ENCODE measurements around the gene TUBB2B.
"Not testable (repeated sequence)": the region's sequence is repeated elsewhere in the genome, so short reads cannot be mapped to it uniquely, and the experiment has no call there.

Gene TUBB2B

DNA sequence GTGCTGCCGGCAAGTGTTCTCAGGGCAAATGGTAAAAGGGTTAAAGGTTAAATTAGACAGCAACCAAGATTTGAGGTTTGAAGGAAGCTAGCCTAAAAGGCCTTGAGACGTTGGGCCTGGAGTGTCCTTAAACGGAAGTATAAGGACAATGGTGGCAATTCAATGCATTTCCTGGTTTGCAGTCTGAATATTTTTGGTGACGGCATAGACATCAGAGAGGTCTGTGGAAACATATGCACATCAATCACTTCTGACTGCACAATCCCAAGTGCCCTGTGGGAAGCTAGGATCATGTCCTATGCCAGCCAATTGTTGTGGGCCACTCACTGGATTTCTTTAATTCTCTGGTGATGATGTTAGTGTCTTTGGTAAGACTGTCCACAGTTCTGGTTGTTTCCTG lies 44.4 kb downstream of the TUBB2B start:
- no peak for FAIRE-seq

DNA sequence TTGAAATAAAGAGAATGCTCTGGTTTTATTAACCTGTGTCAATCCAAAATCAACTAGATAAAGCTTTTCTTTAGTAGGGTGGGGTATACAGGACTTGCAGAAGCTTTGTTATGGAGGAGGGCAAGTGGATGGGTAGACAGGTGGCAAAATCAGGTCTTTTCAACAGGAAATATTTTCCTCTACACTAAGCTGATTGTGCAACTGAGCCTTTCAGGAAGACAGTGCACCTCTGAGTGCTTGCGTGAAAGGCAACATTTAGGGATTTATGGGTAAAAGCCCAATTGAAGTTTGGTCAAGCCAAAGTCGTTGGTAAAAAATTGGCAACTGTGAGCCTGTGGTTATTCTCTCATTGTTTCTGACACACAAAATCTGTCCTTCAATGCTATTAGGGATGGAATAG lies 46.3 kb downstream of the TUBB2B start:
- no peak for FAIRE-seq

DNA sequence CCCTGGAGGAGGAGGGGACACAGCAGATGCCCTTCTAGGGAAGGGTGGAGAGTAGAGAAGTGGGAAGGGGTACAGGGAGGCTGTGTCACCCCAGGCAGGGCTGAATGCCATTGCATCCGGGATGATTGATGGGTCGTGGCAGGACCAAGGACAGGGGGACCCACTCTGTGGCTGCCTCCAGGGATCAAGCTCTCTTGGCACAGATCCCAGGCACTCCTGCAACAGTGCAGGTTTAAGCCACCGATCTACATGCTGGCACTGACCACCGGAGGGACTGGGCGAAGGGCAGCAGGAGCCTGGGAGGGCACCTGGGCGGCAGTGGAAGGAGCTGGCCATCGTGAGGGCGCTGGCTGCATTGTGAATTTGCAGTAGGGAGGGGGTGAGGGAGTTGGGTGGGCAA lies 47.5 kb downstream of the TUBB2B start:
- FAIRE-seq: not testable (repeated sequence)

DNA sequence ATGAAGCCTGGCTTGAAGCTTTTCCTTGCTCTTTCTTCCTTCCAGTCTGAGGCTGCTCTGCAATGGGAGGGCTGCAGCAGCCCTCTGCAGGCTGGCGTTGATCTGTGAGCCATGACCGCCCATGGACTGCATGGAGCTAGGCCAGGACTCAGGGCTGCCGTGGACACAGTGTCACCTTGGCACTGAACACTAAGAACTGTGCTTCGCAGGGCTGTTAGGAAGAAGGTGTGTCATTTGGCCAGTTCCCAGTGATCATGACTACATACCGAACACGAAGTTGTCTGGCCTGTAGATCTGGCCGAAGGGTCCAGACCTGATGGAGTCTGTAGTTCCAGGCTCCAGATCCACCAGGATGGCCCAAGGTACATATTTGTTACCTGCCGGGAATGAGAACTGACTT lies 48.8 kb downstream of the TUBB2B start:
- not testable (repeated sequence) for FAIRE-seq

DNA sequence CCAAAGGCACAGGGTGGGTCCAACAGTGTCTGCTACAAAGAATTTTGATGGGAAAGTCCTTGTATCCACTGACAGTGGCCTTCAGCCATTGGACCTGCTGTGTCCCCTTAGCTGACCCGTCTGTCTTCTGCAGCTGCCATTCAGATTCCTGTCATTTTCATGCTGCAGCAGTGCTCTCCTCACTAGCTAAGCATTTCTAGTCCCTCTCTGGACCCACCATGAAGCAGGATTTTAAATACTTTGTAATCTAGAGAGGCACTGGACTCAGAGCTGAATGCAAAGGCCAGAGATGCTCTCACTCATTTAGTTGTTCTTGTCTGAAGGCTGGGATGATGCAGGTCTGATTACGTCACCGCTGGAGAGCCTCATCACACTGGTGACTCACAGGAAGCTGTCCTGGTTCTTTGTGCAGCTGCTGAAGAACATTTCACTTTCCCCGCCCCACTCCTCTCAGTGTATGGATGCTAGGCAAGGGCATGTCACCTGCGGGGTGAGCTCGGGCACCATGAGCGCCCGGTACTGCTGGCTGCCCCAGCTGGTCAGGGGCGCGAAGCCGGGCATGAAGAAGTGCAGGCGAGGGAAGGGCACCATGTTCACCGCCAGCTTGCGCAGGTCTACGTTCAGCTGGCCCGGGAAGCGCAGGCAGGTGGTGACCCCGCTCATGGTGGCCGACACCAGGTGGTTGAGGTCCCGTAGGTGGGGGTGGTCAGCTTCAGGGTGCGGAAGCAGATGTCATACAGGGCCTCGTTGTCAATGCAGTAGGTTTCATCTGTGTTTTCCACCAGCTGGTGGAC lies 50.7 kb downstream of the TUBB2B start:
- no peak for FAIRE-seq

DNA sequence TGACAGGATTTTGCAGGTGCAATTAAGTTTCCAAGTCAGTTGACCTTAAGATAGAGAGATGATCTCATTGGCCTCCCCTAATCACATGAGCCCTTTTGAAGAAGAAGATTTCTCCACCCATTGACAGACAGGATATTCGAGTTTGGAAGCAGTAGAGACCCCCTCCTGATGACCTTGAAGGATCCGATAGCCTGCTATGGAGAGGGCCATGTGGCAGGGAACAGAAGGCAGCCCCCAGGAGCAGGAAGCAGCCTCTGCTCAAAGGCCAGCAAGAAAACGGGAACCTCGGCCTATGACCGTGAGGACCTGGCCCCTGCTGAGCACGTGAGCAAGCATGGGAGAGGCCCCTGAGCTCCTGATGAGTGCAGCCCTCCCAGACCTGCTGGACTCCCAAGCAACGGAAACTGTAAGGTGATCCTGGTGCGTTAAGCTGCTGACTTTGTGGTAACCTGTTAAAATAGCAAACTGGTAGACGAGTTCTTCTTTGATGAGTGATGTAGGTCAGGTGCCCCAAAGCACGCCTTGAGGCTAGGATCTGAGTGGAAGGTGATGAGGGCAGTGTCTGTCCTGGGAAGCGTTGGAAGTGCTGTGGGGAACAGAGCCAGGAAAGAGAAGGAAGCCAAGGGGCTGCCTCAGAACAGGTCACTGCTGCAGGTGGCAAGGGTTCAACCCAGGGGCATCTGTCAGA lies 51.6 kb downstream of the TUBB2B start:
- FAIRE-seq: no peak
